ENCODE results near the gene IWS1.

Gene IWS1

GRCh38 chr2:127506510-127506909 lies 19.8 kb downstream of the IWS1 start:
- TF ChIP-seq GATA3 (IDR thresholded peaks at IDR 0.05; ENCODE audit: low read depth, low read length), result no peak
- TF ChIP-seq GATA2 (IDR thresholded peaks at IDR 0.05; ENCODE audit: low read depth, low read length), result no peak

GRCh38 chr2:127504552-127505430 lies 21.5 kb downstream of the IWS1 start:
- TF ChIP-seq GATA2 (IDR thresholded peaks at IDR 0.05; ENCODE audit: low read depth, low read length) (no peak), GATA3 (IDR thresholded peaks at IDR 0.05; ENCODE audit: low read depth, low read length) (no peak)

GRCh38 chr2:127503491-127503890 lies 22.8 kb downstream of the IWS1 start:
- TF ChIP-seq GATA3 (IDR thresholded peaks at IDR 0.05; ENCODE audit: low read depth, low read length), result no peak
- TF ChIP-seq GATA2 (IDR thresholded peaks at IDR 0.05; ENCODE audit: low read depth, low read length), result no peak

GRCh38 chr2:127498386-127498785 lies 27.9 kb downstream of the IWS1 start:
- no peak for TF ChIP-seq GATA3 (IDR thresholded peaks at IDR 0.05; ENCODE audit: low read depth, low read length)
- TF ChIP-seq GATA2 (IDR thresholded peaks at IDR 0.05; ENCODE audit: low read depth, low read length), result no peak

- no peak for TF ChIP-seq GATA2 (IDR thresholded peaks at IDR 0.05; ENCODE audit: low read depth, low read length)
- TF ChIP-seq GATA3 (IDR thresholded peaks at IDR 0.05; ENCODE audit: low read depth, low read length), result no peak
Observed at GRCh38 chr2:127490283-127490682, 36.0 kb downstream of the IWS1 start.

GRCh38 chr2:127486247-127487058 lies 39.8 kb downstream of the IWS1 start:
- no peak for TF ChIP-seq GATA2 (IDR thresholded peaks at IDR 0.05; ENCODE audit: low read depth, low read length)
- TF ChIP-seq GATA3 (IDR thresholded peaks at IDR 0.05; ENCODE audit: low read depth, low read length), result no peak

- TF ChIP-seq GATA3 (IDR thresholded peaks at IDR 0.05; ENCODE audit: low read depth, low read length) (no peak), GATA2 (IDR thresholded peaks at IDR 0.05; ENCODE audit: low read depth, low read length) (no peak)
Observed at GRCh38 chr2:127485694-127486071, 40.6 kb downstream of the IWS1 start.

GRCh38 chr2:127485051-127485693 lies 41.1 kb downstream of the IWS1 start:
- no peak for TF ChIP-seq GATA2 (IDR thresholded peaks at IDR 0.05; ENCODE audit: low read depth, low read length)
- TF ChIP-seq GATA3 (IDR thresholded peaks at IDR 0.05; ENCODE audit: low read depth, low read length), result no peak

GRCh38 chr2:127482031-127482430 lies 44.3 kb downstream of the IWS1 start:
- TF ChIP-seq GATA3 (IDR thresholded peaks at IDR 0.05; ENCODE audit: low read depth, low read length) (no peak), GATA2 (IDR thresholded peaks at IDR 0.05; ENCODE audit: low read depth, low read length) (no peak)

- TF ChIP-seq GATA3 (IDR thresholded peaks at IDR 0.05; ENCODE audit: low read depth, low read length) (no peak), GATA2 (IDR thresholded peaks at IDR 0.05; ENCODE audit: low read depth, low read length) (no peak)
Observed at GRCh38 chr2:127479866-127480743, 46.2 kb downstream of the IWS1 start.

- no peak for TF ChIP-seq GATA3 (IDR thresholded peaks at IDR 0.05; ENCODE audit: low read depth, low read length)
- no peak for TF ChIP-seq GATA2 (IDR thresholded peaks at IDR 0.05; ENCODE audit: low read depth, low read length)
Observed at GRCh38 chr2:127479219-127479825, 47.0 kb downstream of the IWS1 start.

- TF ChIP-seq GATA2 (IDR thresholded peaks at IDR 0.05; ENCODE audit: low read depth, low read length), result no peak
- no peak for TF ChIP-seq GATA3 (IDR thresholded peaks at IDR 0.05; ENCODE audit: low read depth, low read length)
Observed at GRCh38 chr2:127475788-127476187, 50.5 kb downstream of the IWS1 start.

- TF ChIP-seq GATA3 (IDR thresholded peaks at IDR 0.05; ENCODE audit: low read depth, low read length), result no peak
- no peak for TF ChIP-seq GATA2 (IDR thresholded peaks at IDR 0.05; ENCODE audit: low read depth, low read length)
Observed at GRCh38 chr2:127472268-127472667, 54.0 kb downstream of the IWS1 start.
